ENCODE data around the gene ERVW-1. TPM values are rescaled to one million over a fixed set of nuclear protein-coding genes. Genes with fewer than 3 reads are reported as not detected.
"Not testable (repeated sequence)": the region's sequence is repeated elsewhere in the genome, so short reads cannot be mapped to it uniquely, and the experiment has no call there.

The ERVW-1 gene
- total RNA-seq, 6 experiments from 2014 or later, result not detected

GRCh38 chr7:92487804-92488203 is 10.1 kb upstream of the ERVW-1 start:
- TF ChIP-seq CTCF (IDR thresholded peaks at IDR 0.05), result no peak
- no peaks in the 10 kb centered on the region for H3K27me3 Mint-ChIP-seq (ENCODE audit: insufficient read depth)
- H3K9me3 Mint-ChIP-seq, result no peaks in the 10 kb centered on the region
- H3K36me3 Mint-ChIP-seq (ENCODE audit: low read depth), result peaks cover 15% of the 10 kb centered on the region
- no peak overlapping the region for H3K27ac Mint-ChIP-seq
- H3K4me1 Mint-ChIP-seq (ENCODE audit: low read depth), result no peaks in the 10 kb centered on the region
- H3K4me3 Mint-ChIP-seq, result no peak overlapping the region
- no peak for DNase-seq

- Mint-ChIP-seq H3K36me3 (ENCODE audit: low read depth) (peaks cover 11% of the 10 kb centered on the region), H3K4me3 (no peak overlapping the region), H3K27ac (no peak overlapping the region), H3K9me3 (no peaks in the 10 kb centered on the region), H3K4me1 (ENCODE audit: low read depth) (no peaks in the 10 kb centered on the region), H3K27me3 (ENCODE audit: insufficient read depth) (no peaks in the 10 kb centered on the region)
- no peak for DNase-seq
- no peak for TF ChIP-seq CTCF (IDR thresholded peaks at IDR 0.05)
Observed at GRCh38 chr7:92485974-92486373, 8.2 kb upstream of the ERVW-1 start.

GRCh38 chr7:92485267-92485892 is 7.6 kb upstream of the ERVW-1 start:
- no peak for DNase-seq
- Mint-ChIP-seq H3K4me3 (no peak overlapping the region), H3K36me3 (ENCODE audit: low read depth) (peaks cover 11% of the 10 kb centered on the region), H3K9me3 (no peaks in the 10 kb centered on the region), H3K4me1 (ENCODE audit: low read depth) (no peaks in the 10 kb centered on the region), H3K27me3 (ENCODE audit: insufficient read depth) (no peaks in the 10 kb centered on the region), H3K27ac (no peak overlapping the region)
- no peak for TF ChIP-seq CTCF (IDR thresholded peaks at IDR 0.05)

- not testable (repeated sequence) for DNase-seq; H3K4me3 Mint-ChIP-seq; H3K9me3 Mint-ChIP-seq; H3K4me1 Mint-ChIP-seq (ENCODE audit: low read depth); H3K27ac Mint-ChIP-seq; H3K27me3 Mint-ChIP-seq (ENCODE audit: insufficient read depth); H3K36me3 Mint-ChIP-seq (ENCODE audit: low read depth)
Observed at GRCh38 chr7:92484226-92484625, 6.5 kb upstream of the ERVW-1 start.

GRCh38 chr7:92483624-92484023 is 5.9 kb upstream of the ERVW-1 start:
- H3K36me3 Mint-ChIP-seq (ENCODE audit: low read depth); H3K27ac Mint-ChIP-seq; H3K27me3 Mint-ChIP-seq (ENCODE audit: insufficient read depth); H3K4me3 Mint-ChIP-seq; DNase-seq; H3K9me3 Mint-ChIP-seq; H3K4me1 Mint-ChIP-seq (ENCODE audit: low read depth): not testable (repeated sequence)

- H3K27ac Mint-ChIP-seq; DNase-seq; H3K27me3 Mint-ChIP-seq (ENCODE audit: insufficient read depth); H3K9me3 Mint-ChIP-seq; H3K4me1 Mint-ChIP-seq (ENCODE audit: low read depth); H3K4me3 Mint-ChIP-seq; H3K36me3 Mint-ChIP-seq (ENCODE audit: low read depth): not testable (repeated sequence)
Observed at GRCh38 chr7:92479146-92479545, 1.4 kb upstream of the ERVW-1 start.

GRCh38 chr7:92478711-92479110 is 965 bp upstream of the ERVW-1 start:
- no peak overlapping the region for H3K27ac Mint-ChIP-seq
- no peaks in the 10 kb centered on the region for H3K36me3 Mint-ChIP-seq (ENCODE audit: low read depth)
- H3K27me3 Mint-ChIP-seq (ENCODE audit: insufficient read depth), result peaks cover 3% of the 10 kb centered on the region
- no peak for TF ChIP-seq CTCF (IDR thresholded peaks at IDR 0.05)
- H3K4me3 Mint-ChIP-seq, result no peak overlapping the region
- DNase-seq, result no peak
- no peaks in the 10 kb centered on the region for H3K9me3 Mint-ChIP-seq
- H3K4me1 Mint-ChIP-seq (ENCODE audit: low read depth), result no peaks in the 10 kb centered on the region

Measured in HFFc6 (cell line).